ENCODE data around the gene DUSP21.
"Not testable (repeated sequence)": the region's sequence is repeated elsewhere in the genome, so short reads cannot be mapped to it uniquely, and the experiment has no call there.

The DUSP21 gene

GRCh38 chrX:44843753-44844152, at the start of gene DUSP21:
DUSP21 (plus strand) TSS chrX:44844021; CDS start chrX:44844133, 112 bp downstream.
- no peak for DNase-seq (ENCODE audit: low read depth, low spot score)

- DNase-seq (ENCODE audit: low read depth, low spot score): no peak
Observed at GRCh38 chrX:44795945-44796450, 47.8 kb upstream of the DUSP21 start.

GRCh38 chrX:44802613-44803012, 41.2 kb upstream of the DUSP21 start:
- no peak for DNase-seq (ENCODE audit: low read depth, low spot score)

GRCh38 chrX:44815681-44816080, 28.1 kb upstream of the DUSP21 start:
- no peak for DNase-seq (ENCODE audit: low read depth, low spot score)

GRCh38 chrX:44816367-44816766, 27.5 kb upstream of the DUSP21 start:
- no peak for DNase-seq (ENCODE audit: low read depth, low spot score)

- DNase-seq (ENCODE audit: low read depth, low spot score): no peak
Observed at GRCh38 chrX:44817029-44817428, 26.8 kb upstream of the DUSP21 start.

- DNase-seq (ENCODE audit: low read depth, low spot score): no peak
Observed at GRCh38 chrX:44822601-44823000, 21.2 kb upstream of the DUSP21 start.

GRCh38 chrX:44823193-44823592, 20.6 kb upstream of the DUSP21 start:
- DNase-seq (ENCODE audit: low read depth, low spot score): not testable (repeated sequence)

GRCh38 chrX:44828008-44828605, 15.7 kb upstream of the DUSP21 start:
- DNase-seq (ENCODE audit: low read depth, low spot score): peak; percentile 2

- no peak for DNase-seq (ENCODE audit: low read depth, low spot score)
Observed at GRCh38 chrX:44829832-44830231, 14.0 kb upstream of the DUSP21 start.

- no peak for DNase-seq (ENCODE audit: low read depth, low spot score)
Observed at GRCh38 chrX:44842550-44843317, 1.1 kb upstream of the DUSP21 start.

GRCh38 chrX:44843318-44843702, 511 bp upstream of the DUSP21 start:
- DNase-seq (ENCODE audit: low read depth, low spot score): no peak

- no peak for DNase-seq (ENCODE audit: low read depth, low spot score)
Observed at GRCh38 chrX:44844204-44844603, 383 bp downstream of the DUSP21 start.

- not testable (repeated sequence) for DNase-seq (ENCODE audit: low read depth, low spot score)
Observed at GRCh38 chrX:44850891-44851290, 7.1 kb downstream of the DUSP21 start.

- no peak for DNase-seq (ENCODE audit: low read depth, low spot score)
Observed at GRCh38 chrX:44871114-44871645, 27.4 kb downstream of the DUSP21 start.

- no peak for DNase-seq (ENCODE audit: low read depth, low spot score)
Observed at GRCh38 chrX:44871931-44872820, 28.4 kb downstream of the DUSP21 start.

- peak; percentile 98 for DNase-seq (ENCODE audit: low read depth, low spot score)
Observed at GRCh38 chrX:44872821-44873414, 29.1 kb downstream of the DUSP21 start, which contains the start of gene KDM6A. KDM6A (plus strand) TSS chrX:44873188; CDS start chrX:44873552, 364 bp downstream.

- DNase-seq (ENCODE audit: low read depth, low spot score): no peak
Observed at GRCh38 chrX:44873415-44874276, 29.8 kb downstream of the DUSP21 start.

GRCh38 chrX:44874420-44875184, 30.8 kb downstream of the DUSP21 start:
- DNase-seq (ENCODE audit: low read depth, low spot score): no peak

GRCh38 chrX:44875185-44875489, 31.3 kb downstream of the DUSP21 start:
- DNase-seq (ENCODE audit: low read depth, low spot score): no peak

Measured in smooth muscle cell of the brain vasculature (primary cell).